Activated CD4-positive, CD25-positive, alpha-beta regulatory T cell treated with anti-CD3 and anti-CD28 coated beads, Interleukin-2, amount 50 U/mL, for 72 hours (primary cell): ENCODE results near the gene AP4E1.
"Not testable (repeated sequence)": the region's sequence is repeated elsewhere in the genome, so short reads cannot be mapped to it uniquely, and the experiment has no call there.

Source experiments
- DNase-seq: peaks from one replicate; pipeline ENCODE4 v3.0.0; 2021

Gene AP4E1

GRCh38 chr15:50954837-50955236 is 46.4 kb downstream of the AP4E1 start:
- DNase-seq = not testable (repeated sequence)

- DNase-seq = no peak
Measured at GRCh38 chr15:50959717-50960116, 51.2 kb downstream of the AP4E1 start.

GRCh38 chr15:50964075-50964474 is 55.6 kb downstream of the AP4E1 start:
- DNase-seq = no peak

- no peak for DNase-seq
Measured at GRCh38 chr15:50968353-50968752, 59.9 kb downstream of the AP4E1 start.

GRCh38 chr15:50970524-50970923 is 62.0 kb downstream of the AP4E1 start:
- DNase-seq = no peak

- no peak for DNase-seq
Measured at GRCh38 chr15:50971115-50971514, 62.6 kb downstream of the AP4E1 start.

GRCh38 chr15:50971542-50971941 is 63.1 kb downstream of the AP4E1 start:
- no peak for DNase-seq

GRCh38 chr15:50973605-50974004 is 65.1 kb downstream of the AP4E1 start:
- no peak for DNase-seq

- DNase-seq = no peak
Measured at GRCh38 chr15:50977162-50977561, 68.7 kb downstream of the AP4E1 start.

- no peak for DNase-seq
Measured at GRCh38 chr15:50978580-50978979, 70.1 kb downstream of the AP4E1 start.

- DNase-seq = no peak
Measured at GRCh38 chr15:50979041-50979440, 70.6 kb downstream of the AP4E1 start.

GRCh38 chr15:50993598-50993997 is 85.1 kb downstream of the AP4E1 start:
- DNase-seq = no peak

GRCh38 chr15:50996641-50997040 is 88.2 kb downstream of the AP4E1 start:
- no peak for DNase-seq

GRCh38 chr15:50997371-50998051 is 89.0 kb downstream of the AP4E1 start:
- DNase-seq = no peak

GRCh38 chr15:51004103-51004551 is 95.6 kb downstream of the AP4E1 start:
- no peak for DNase-seq

- no peak for DNase-seq
Measured at GRCh38 chr15:51006336-51006985, 98.0 kb downstream of the AP4E1 start.

- DNase-seq = no peak
Measured at GRCh38 chr15:51007131-51007666, 98.7 kb downstream of the AP4E1 start.

- no peak for DNase-seq
Measured at GRCh38 chr15:51011212-51011611, 102.7 kb downstream of the AP4E1 start.

GRCh38 chr15:51016615-51017014 is 108.1 kb downstream of the AP4E1 start:
- no peak for DNase-seq

GRCh38 chr15:51022206-51022605 is 113.7 kb downstream of the AP4E1 start:
- DNase-seq = no peak

GRCh38 chr15:51023499-51023898 is 115.0 kb downstream of the AP4E1 start:
- no peak for DNase-seq

- no peak for DNase-seq
Measured at GRCh38 chr15:51024735-51025453, 116.4 kb downstream of the AP4E1 start.

GRCh38 chr15:51025454-51025846 is 117.0 kb downstream of the AP4E1 start:
- no peak for DNase-seq
